ENCODE measurements around the gene CACNA2D4.

CACNA2D4 gene

GRCh38 chr12:1851151-1851701 is 67.2 kb downstream of the CACNA2D4 start:
- Histone ChIP-seq H3K36me3 (no peaks in the 10 kb centered on the region), H3K9me3 (peaks cover 8% of the 10 kb centered on the region; the same call in 1 of the 2 replicates), H3K4me3 (ENCODE audit: low read depth, low read length) (no peak overlapping the region), H3K27me3 (no peaks in the 10 kb centered on the region), H3K4me1 (no peaks in the 10 kb centered on the region)
- no peak for TF ChIP-seq CTCF (IDR thresholded peaks at IDR 0.05; ENCODE audit: low read depth, low read length)
- no peak for DNase-seq

GRCh38 chr12:1848745-1849144 is 69.7 kb downstream of the CACNA2D4 start:
- Histone ChIP-seq H3K36me3 (no peaks in the 10 kb centered on the region), H3K27me3 (no peaks in the 10 kb centered on the region), H3K4me1 (no peaks in the 10 kb centered on the region), H3K4me3 (ENCODE audit: low read depth, low read length) (no peak overlapping the region), H3K9me3 (no peaks in the 10 kb centered on the region)
- no peak for TF ChIP-seq CTCF (IDR thresholded peaks at IDR 0.05; ENCODE audit: low read depth, low read length)
- DNase-seq, result no peak

- no peak for DNase-seq
- no peak overlapping the region for H3K4me3 ChIP-seq (ENCODE audit: low read depth, low read length)
- H3K4me1 ChIP-seq, result no peaks in the 10 kb centered on the region
- TF ChIP-seq CTCF (IDR thresholded peaks at IDR 0.05; ENCODE audit: low read depth, low read length), result no peak
- no peaks in the 10 kb centered on the region for H3K36me3 ChIP-seq
- no peaks in the 10 kb centered on the region for H3K27me3 ChIP-seq
- H3K9me3 ChIP-seq, result no peaks in the 10 kb centered on the region
These were observed 70.3 kb downstream of the CACNA2D4 start for GRCh38 chr12:1848146-1848545.

- H3K4me3 ChIP-seq (ENCODE audit: low read depth, low read length), result no peak overlapping the region
- H3K4me1 ChIP-seq, result no peaks in the 10 kb centered on the region
- H3K36me3 ChIP-seq, result no peaks in the 10 kb centered on the region
- no peaks in the 10 kb centered on the region for H3K9me3 ChIP-seq
- H3K27me3 ChIP-seq, result no peaks in the 10 kb centered on the region
- TF ChIP-seq CTCF (IDR thresholded peaks at IDR 0.05; ENCODE audit: low read depth, low read length), result no peak
- DNase-seq, result no peak
These were observed 71.0 kb downstream of the CACNA2D4 start for GRCh38 chr12:1847411-1847810.

- no peaks in the 10 kb centered on the region for H3K27me3 ChIP-seq
These were observed 71.7 kb downstream of the CACNA2D4 start for GRCh38 chr12:1846421-1847405.

More at GRCh38 chr12:1846421-1847405, 71.7 kb downstream of the CACNA2D4 start:
- TF ChIP-seq CTCF (IDR thresholded peaks at IDR 0.05; ENCODE audit: low read depth, low read length), result no peak
- no peak for DNase-seq
- Histone ChIP-seq H3K4me3 (ENCODE audit: low read depth, low read length) (no peak overlapping the region), H3K4me1 (no peaks in the 10 kb centered on the region), H3K36me3 (no peaks in the 10 kb centered on the region), H3K9me3 (no peaks in the 10 kb centered on the region)

Data from BE2C (cell line).